ENCODE data around the gene TNKS1BP1.

Gene TNKS1BP1

GRCh38 chr11:57269571-57270021, 55.2 kb downstream of the TNKS1BP1 start:
- Mint-ChIP-seq H3K27ac (no peak overlapping the region), H3K9me3 (peaks cover 16% of the 10 kb centered on the region), H3K27me3 (ENCODE audit: low read depth) (no peaks in the 10 kb centered on the region), H3K36me3 (ENCODE audit: low read depth) (no peaks in the 10 kb centered on the region), H3K4me1 (ENCODE audit: low read depth) (no peaks in the 10 kb centered on the region), H3K4me3 (no peak overlapping the region)
- no peak for DNase-seq (ENCODE audit: low spot score)

- Mint-ChIP-seq H3K9me3 (peaks cover 16% of the 10 kb centered on the region), H3K4me1 (ENCODE audit: low read depth) (no peaks in the 10 kb centered on the region), H3K27ac (no peak overlapping the region)
Observed at GRCh38 chr11:57266157-57266556, 58.6 kb downstream of the TNKS1BP1 start.

DNA sequence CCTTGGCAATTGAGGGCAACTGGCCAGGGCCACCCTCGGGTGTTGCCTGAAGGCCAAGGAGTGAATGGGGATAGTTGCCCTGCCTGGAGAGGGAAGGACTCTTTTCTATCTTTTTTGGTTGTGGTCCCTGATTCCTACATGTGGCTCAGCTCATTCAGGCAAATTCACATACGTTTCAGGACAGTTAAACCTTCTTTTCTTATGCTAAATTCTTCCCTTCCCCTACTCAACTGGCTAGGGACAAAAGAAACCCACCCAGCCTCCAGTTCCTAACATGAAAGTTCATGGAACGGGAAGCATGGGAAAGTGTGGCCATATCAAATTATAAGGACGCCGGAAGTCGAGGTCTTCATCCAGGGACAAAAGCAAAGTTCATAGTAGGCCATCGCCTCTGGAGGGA, 61.4 kb downstream of the TNKS1BP1 start:
- Mint-ChIP-seq H3K9me3 (peaks cover 16% of the 10 kb centered on the region), H3K36me3 (ENCODE audit: low read depth) (no peaks in the 10 kb centered on the region), H3K27me3 (ENCODE audit: low read depth) (no peaks in the 10 kb centered on the region), H3K4me1 (ENCODE audit: low read depth) (no peaks in the 10 kb centered on the region), H3K4me3 (no peak overlapping the region), H3K27ac (no peak overlapping the region)
- no peak for DNase-seq (ENCODE audit: low spot score)

More at GRCh38 chr11:57266157-57266556, 58.6 kb downstream of the TNKS1BP1 start:
- H3K36me3 Mint-ChIP-seq (ENCODE audit: low read depth), result no peaks in the 10 kb centered on the region
- no peak overlapping the region for H3K4me3 Mint-ChIP-seq
- DNase-seq (ENCODE audit: low spot score), result no peak
- no peaks in the 10 kb centered on the region for H3K27me3 Mint-ChIP-seq (ENCODE audit: low read depth)

DNA sequence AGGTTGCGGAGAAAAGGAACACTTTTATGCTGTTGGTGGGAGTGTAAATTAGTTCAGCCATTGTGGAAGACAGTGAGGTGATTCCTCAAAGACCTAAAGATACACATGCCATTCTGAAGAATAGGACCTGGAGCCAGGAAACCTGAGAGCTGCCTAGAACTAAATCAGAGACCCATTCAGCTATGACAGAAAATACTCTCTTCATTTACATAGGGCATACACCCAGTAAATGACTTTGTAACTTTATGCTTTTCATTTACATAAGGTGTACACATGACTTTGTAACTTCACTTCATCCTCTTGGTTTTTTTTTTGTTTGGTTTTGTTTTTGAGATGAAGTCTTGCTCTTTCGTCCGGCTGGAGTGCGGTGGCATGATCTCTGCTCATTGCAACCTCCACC, 62.6 kb downstream of the TNKS1BP1 start:
- no peaks in the 10 kb centered on the region for H3K27me3 Mint-ChIP-seq (ENCODE audit: low read depth)
- DNase-seq (ENCODE audit: low spot score), result no peak
- peaks cover 7% of the 10 kb centered on the region for H3K9me3 Mint-ChIP-seq
- H3K4me1 Mint-ChIP-seq (ENCODE audit: low read depth), result no peaks in the 10 kb centered on the region
- H3K27ac Mint-ChIP-seq, result no peak overlapping the region
- no peak overlapping the region for H3K4me3 Mint-ChIP-seq
- H3K36me3 Mint-ChIP-seq (ENCODE audit: low read depth), result no peaks in the 10 kb centered on the region

- Mint-ChIP-seq H3K4me3 (no peak overlapping the region), H3K27me3 (ENCODE audit: low read depth) (peaks cover under 1% of the 10 kb centered on the region), H3K4me1 (ENCODE audit: low read depth) (no peaks in the 10 kb centered on the region), H3K9me3 (peaks cover 4% of the 10 kb centered on the region), H3K27ac (no peak overlapping the region), H3K36me3 (ENCODE audit: low read depth) (no peaks in the 10 kb centered on the region)
- no peak for DNase-seq (ENCODE audit: low spot score)
Observed at GRCh38 chr11:57260937-57261783, 63.6 kb downstream of the TNKS1BP1 start.

- no peaks in the 10 kb centered on the region for H3K4me1 Mint-ChIP-seq (ENCODE audit: low read depth)
- H3K27me3 Mint-ChIP-seq (ENCODE audit: low read depth), result peaks cover 17% of the 10 kb centered on the region
- no peak overlapping the region for H3K27ac Mint-ChIP-seq
- no peaks in the 10 kb centered on the region for H3K36me3 Mint-ChIP-seq (ENCODE audit: low read depth)
- H3K4me3 Mint-ChIP-seq, result no peak overlapping the region
- no peaks in the 10 kb centered on the region for H3K9me3 Mint-ChIP-seq
- DNase-seq (ENCODE audit: low spot score), result no peak
Observed at GRCh38 chr11:57256119-57256518, 68.6 kb downstream of the TNKS1BP1 start.

DNA sequence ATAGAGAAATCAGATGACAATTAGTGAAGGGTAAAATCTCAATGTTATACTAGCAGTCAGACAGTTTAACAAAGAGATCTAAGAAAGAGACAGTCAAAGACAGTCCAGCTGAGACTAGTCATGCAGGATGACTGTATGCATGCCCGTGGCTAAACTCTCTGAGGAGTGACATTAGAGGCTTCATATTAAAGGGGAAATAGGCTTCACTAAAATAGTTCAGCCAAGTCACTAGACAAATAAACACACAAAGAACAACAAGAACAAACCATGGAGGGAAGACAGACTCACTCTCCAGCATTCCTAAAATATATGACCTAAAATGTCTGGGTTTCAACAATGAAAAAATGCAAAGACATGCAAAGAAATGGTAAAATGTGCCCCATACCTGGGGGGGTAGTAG, 69.1 kb downstream of the TNKS1BP1 start:
- H3K4me1 Mint-ChIP-seq (ENCODE audit: low read depth), result no peaks in the 10 kb centered on the region
- no peaks in the 10 kb centered on the region for H3K36me3 Mint-ChIP-seq (ENCODE audit: low read depth)
- H3K27me3 Mint-ChIP-seq (ENCODE audit: low read depth), result peaks cover 17% of the 10 kb centered on the region
- H3K4me3 Mint-ChIP-seq, result no peak overlapping the region
- H3K9me3 Mint-ChIP-seq, result no peaks in the 10 kb centered on the region
- H3K27ac Mint-ChIP-seq, result no peak overlapping the region
- no peak for DNase-seq (ENCODE audit: low spot score)

GRCh38 chr11:57254631-57255030, 70.1 kb downstream of the TNKS1BP1 start:
- no peaks in the 10 kb centered on the region for H3K4me1 Mint-ChIP-seq (ENCODE audit: low read depth)
- no peaks in the 10 kb centered on the region for H3K9me3 Mint-ChIP-seq
- H3K27ac Mint-ChIP-seq, result no peak overlapping the region
- H3K27me3 Mint-ChIP-seq (ENCODE audit: low read depth), result peaks cover 17% of the 10 kb centered on the region
- H3K36me3 Mint-ChIP-seq (ENCODE audit: low read depth), result no peaks in the 10 kb centered on the region
- no peak for DNase-seq (ENCODE audit: low spot score)
- no peak overlapping the region for H3K4me3 Mint-ChIP-seq

GRCh38 chr11:57251491-57252104, 73.2 kb downstream of the TNKS1BP1 start:
- Mint-ChIP-seq H3K4me3 (no peak overlapping the region), H3K36me3 (ENCODE audit: low read depth) (no peaks in the 10 kb centered on the region), H3K9me3 (no peaks in the 10 kb centered on the region), H3K27me3 (ENCODE audit: low read depth) (peaks cover 17% of the 10 kb centered on the region), H3K4me1 (ENCODE audit: low read depth) (no peaks in the 10 kb centered on the region), H3K27ac (no peak overlapping the region)
- DNase-seq (ENCODE audit: low spot score), result no peak

DNA sequence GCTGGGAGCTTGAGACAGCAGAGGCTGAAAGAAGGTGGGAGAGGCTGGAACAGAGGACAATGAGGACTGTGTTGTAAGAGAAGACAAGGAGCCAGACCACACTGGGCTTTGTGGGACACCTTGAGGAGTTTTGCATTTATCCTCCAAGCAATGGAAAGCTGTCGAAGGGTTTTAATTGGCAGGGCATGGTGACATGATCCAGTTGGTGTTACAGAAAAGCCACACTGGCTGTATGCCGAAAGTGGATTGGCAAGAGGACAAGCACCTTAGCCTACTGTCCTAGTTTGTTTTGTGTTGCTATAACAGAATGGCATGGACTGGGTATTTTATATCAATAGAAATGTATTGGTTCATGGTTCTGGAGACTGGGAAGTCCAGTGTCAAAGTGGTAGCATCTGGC, 73.7 kb downstream of the TNKS1BP1 start:
- Mint-ChIP-seq H3K36me3 (ENCODE audit: low read depth) (no peaks in the 10 kb centered on the region), H3K27ac (no peak overlapping the region), H3K9me3 (no peaks in the 10 kb centered on the region), H3K27me3 (ENCODE audit: low read depth) (peaks cover 16% of the 10 kb centered on the region), H3K4me1 (ENCODE audit: low read depth) (no peaks in the 10 kb centered on the region), H3K4me3 (no peak overlapping the region)
- no peak for DNase-seq (ENCODE audit: low spot score)

Measured in T-helper 2 cell treated with Interferon-gamma antibody and Interleukin-4, amounts not matched to agents 5 μg/mL and 100 μg/mL, for 36 hours (primary cell).